HL-60 (cell line): ENCODE data around the gene NKX2-2.

Experiments
- DNase-seq, 2 experiments: peaks; one replicate each; pipeline ENCODE4 v3.0.0-alpha.2; 2010 to 2020; ENCODE audit warnings: low read depth in 1 of 2, low spot score in 1 of 2
- H3K27ac ChIP-seq: fragments of 250-450 bp; sonication (Bioruptor Pico); replicated peaks from 2 replicates; pipeline ENCODE4 v1.5.1; 2020; ENCODE audit warnings: mild to moderate bottlenecking, moderate library complexity
- H3K27me3 ChIP-seq: fragments of 250-450 bp; sonication (Bioruptor Pico); 2 replicates; pipeline ENCODE4 v1.5.1; 2021; ENCODE audit warnings: mild to moderate bottlenecking, moderate library complexity; ENCODE audit not compliant: insufficient read depth, poor library complexity, severe bottlenecking
- H3K4me3 ChIP-seq: replicated peaks from 2 replicates; pipeline ENCODE4 v1.5.1; 2011; ENCODE audit warnings: mild to moderate bottlenecking, control low read depth, low read length; ENCODE audit not compliant: insufficient read depth
- GABPA ChIP-seq: IDR thresholded peaks from 2 replicates; pipeline ENCODE4 v1.6.1; 2012; ENCODE audit warnings: low read depth
- POLR2AphosphoS5 ChIP-seq: IDR thresholded peaks from 2 replicates; pipeline ENCODE4 v1.6.1; 2012; ENCODE audit warnings: low read depth
- REST ChIP-seq: IDR thresholded peaks from 2 replicates; pipeline ENCODE4 v1.6.1; 2012; ENCODE audit warnings: low read depth; ENCODE audit not compliant: insufficient replicate concordance
- SPI1 ChIP-seq: IDR thresholded peaks from 2 replicates; pipeline ENCODE4 v1.6.1; 2012; ENCODE audit warnings: low read depth, mild to moderate bottlenecking, borderline replicate concordance
- TF ChIP-seq, protein P1 (sequence below): IDR thresholded peaks from one replicate; pipeline ENCODE4 v1.5.1; 2011; ENCODE audit warnings: low read length, control low read depth, inconsistent platforms; ENCODE audit not compliant: insufficient read depth

Gene NKX2-2

DNA sequence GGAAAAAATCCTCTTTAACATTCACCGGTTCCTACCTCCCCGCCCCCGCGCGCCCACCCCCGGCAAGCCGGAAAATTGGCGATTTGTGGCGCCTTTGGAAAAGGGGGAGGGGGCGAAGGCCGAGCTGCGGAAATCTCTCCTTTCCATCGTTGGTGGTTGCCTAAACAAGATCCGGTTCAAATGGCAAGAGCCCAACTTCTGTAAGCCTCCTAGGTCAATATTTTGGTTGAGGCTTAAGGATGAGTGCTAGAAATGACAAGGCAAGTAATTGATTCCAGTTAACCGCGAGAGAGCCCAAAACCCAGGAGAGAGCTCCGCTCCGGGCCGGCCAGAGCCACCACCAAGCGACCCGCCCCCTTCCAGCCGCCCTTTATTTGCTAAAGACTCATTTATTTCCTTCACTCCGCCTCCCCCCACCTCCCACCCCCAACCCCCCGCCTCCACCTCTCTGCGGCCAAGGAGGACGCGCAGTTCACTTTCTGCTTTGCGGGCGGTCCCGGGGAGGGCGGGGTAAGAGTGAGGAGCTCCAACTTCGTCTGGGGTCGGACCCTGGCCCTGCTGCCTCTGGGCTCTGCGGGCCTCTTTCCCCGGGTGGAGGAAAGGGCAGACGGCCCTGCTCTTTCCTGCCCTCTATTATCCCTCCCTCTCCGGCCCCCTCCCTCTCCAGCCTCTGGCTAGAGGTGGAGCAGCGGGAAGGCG is 838 bp upstream of the NKX2-2 start:
- Histone ChIP-seq H3K4me3 (no peak overlapping the region), H3K27me3 (peaks cover 92% of the 10 kb centered on the region), H3K27ac (no peak overlapping the region)
- no peak for DNase-seq
- TF ChIP-seq REST (no peak), GABPA (no peak), POLR2AphosphoS5 (no peak), SPI1 (no peak)
- TF ChIP-seq, protein P1, sequence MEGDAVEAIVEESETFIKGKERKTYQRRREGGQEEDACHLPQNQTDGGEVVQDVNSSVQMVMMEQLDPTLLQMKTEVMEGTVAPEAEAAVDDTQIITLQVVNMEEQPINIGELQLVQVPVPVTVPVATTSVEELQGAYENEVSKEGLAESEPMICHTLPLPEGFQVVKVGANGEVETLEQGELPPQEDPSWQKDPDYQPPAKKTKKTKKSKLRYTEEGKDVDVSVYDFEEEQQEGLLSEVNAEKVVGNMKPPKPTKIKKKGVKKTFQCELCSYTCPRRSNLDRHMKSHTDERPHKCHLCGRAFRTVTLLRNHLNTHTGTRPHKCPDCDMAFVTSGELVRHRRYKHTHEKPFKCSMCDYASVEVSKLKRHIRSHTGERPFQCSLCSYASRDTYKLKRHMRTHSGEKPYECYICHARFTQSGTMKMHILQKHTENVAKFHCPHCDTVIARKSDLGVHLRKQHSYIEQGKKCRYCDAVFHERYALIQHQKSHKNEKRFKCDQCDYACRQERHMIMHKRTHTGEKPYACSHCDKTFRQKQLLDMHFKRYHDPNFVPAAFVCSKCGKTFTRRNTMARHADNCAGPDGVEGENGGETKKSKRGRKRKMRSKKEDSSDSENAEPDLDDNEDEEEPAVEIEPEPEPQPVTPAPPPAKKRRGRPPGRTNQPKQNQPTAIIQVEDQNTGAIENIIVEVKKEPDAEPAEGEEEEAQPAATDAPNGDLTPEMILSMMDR: no peak

DNA sequence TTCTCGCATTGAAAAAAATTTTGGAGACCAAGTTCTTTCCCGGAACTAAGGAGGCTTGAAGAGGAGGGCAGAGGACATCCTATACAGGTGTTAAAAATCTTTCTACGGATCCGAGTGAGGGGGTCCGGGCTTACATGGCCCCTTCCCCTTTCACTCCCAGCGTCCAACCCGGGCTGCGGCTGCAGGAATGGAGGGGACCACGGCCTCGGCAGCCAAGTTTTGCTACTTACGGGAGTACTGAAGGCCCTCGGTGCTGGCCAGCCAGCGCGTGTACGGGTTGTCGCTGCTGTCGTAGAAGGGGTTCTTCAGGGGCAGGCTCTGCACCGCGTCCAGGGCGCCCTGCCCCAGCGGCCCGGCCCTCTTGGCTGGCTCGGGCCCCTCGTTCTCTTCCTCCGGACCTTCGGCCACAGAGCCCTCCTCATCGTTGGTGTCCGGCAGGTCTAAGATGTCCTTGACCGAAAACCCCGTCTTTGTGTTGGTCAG is 642 bp downstream of the NKX2-2 start:
- DNase-seq: no peak
- H3K4me3 ChIP-seq: no peak overlapping the region
- peaks cover 90% of the 10 kb centered on the region for H3K27me3 ChIP-seq
- TF ChIP-seq SPI1: no peak
- no peak for TF ChIP-seq POLR2AphosphoS5
- no peak for TF ChIP-seq GABPA
- no peak overlapping the region for H3K27ac ChIP-seq

DNA sequence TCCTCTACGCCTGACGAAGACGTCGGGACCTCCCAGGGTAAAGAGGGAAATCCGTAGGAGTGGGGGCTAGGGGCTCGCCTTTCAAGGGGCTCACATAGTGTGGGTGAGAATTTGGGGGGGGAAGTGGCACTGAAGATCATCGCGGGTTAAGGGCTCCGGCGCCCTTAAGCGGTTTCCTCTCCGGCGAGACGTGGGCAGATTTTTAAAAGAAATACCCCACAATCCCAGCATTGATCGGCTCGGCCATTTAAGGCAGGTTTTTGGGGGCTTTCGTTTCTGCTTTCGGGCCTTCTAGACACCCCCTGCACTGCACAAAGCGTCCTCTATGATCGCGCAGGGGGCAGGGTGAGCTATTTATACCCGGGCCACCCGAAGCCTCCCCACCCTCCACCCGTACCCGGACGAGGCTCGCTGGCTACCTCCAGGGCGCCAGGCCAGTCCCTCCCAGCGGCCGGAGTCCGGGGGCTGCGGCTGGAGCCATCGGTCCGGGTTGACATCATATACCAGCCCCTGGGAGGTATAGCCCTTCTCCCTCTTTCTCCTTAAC is 1.2 kb downstream of the NKX2-2 start:
- Histone ChIP-seq H3K27ac (no peak overlapping the region), H3K27me3 (peaks cover 91% of the 10 kb centered on the region), H3K4me3 (no peak overlapping the region)
- no peak for DNase-seq
- no peak for TF ChIP-seq GABPA
- no peak for TF ChIP-seq POLR2AphosphoS5
- TF ChIP-seq, protein P1: no peak
- no peak for TF ChIP-seq REST
- no peak for TF ChIP-seq SPI1

DNA sequence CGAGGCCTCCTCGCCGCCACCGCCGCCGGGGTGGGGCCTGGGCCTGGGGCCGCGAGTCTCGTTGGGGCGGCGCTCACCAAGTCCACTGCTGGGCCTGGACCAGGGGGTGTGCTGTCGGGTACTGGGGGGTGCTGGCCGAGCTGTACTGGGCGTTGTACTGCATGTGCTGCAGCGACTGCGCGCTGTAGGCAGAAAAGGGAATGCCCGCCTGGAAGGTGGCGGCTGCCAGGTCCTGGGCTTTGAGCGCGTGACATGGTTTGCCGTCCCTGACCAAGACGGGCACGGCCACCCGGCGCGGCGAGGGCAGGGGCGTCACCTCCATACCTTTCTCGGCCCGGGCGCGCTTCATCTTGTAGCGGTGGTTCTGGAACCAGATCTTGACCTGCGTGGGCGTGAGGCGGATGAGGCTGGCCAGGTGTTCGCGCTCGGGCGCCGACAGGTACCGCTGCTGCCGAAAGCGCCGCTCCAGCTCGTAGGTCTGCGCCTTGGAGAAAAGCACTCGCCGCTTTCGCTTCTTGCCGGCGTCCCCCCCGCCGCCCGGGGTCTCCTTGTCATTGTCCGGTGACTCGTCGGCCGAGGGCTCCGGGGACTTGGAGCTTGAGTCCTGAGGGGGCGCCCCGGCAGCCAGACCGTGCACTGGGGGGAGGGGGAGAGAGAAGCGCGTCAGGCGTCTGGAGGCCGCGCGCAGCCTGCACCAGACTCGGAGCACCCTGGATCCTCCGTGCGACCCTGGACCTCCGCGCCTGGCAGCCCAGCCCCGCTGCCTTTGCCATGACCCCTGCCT is 1.8 kb downstream of the NKX2-2 start:
- no peak overlapping the region for H3K4me3 ChIP-seq
- TF ChIP-seq SPI1: no peak
- no peak for TF ChIP-seq REST
- no peak for TF ChIP-seq POLR2AphosphoS5
- TF ChIP-seq, protein P1: no peak
- no peak for TF ChIP-seq GABPA
- H3K27ac ChIP-seq: no peak overlapping the region
- DNase-seq: no peak
- H3K27me3 ChIP-seq: peaks cover 91% of the 10 kb centered on the region
